ENCODE data around the gene PTPRN2.

GRCh38 chr7:158062661-158063060, 525.0 kb downstream of the PTPRN2 start:
- no peak for TF ChIP-seq REPIN1 (CRISPR knock-in tag; IDR thresholded peaks at IDR 0.05; ENCODE audit: borderline replicate concordance, low read depth)
- no peak for TF ChIP-seq TEF (CRISPR knock-in tag; IDR thresholded peaks at IDR 0.05)
- no peak for TF ChIP-seq CTCF (CRISPR knock-in tag; IDR thresholded peaks at IDR 0.05)
- TF ChIP-seq PRDM10 (CRISPR knock-in tag; IDR thresholded peaks at IDR 0.05; ENCODE audit: low read depth): no peak
- TF ChIP-seq ZBTB21 (CRISPR knock-in tag; IDR thresholded peaks at IDR 0.05): no peak
- no peak for TF ChIP-seq ZNF263 (CRISPR knock-in tag; IDR thresholded peaks at IDR 0.05)
- no peak for TF ChIP-seq HDAC2 (CRISPR knock-in tag; IDR thresholded peaks at IDR 0.05)
- TF ChIP-seq SP1 (IDR thresholded peaks at IDR 0.05): no peak
- TF ChIP-seq SP1 (CRISPR knock-in tag; IDR thresholded peaks at IDR 0.05): no peak
- no peak for TF ChIP-seq KDM1A (CRISPR knock-in tag; IDR thresholded peaks at IDR 0.05)
- TF ChIP-seq SP140L (CRISPR knock-in tag; IDR thresholded peaks at IDR 0.05; ENCODE audit: borderline replicate concordance): no peak
- TF ChIP-seq ATF3 (CRISPR knock-in tag; IDR thresholded peaks at IDR 0.05): no peak
